Esophagus (tissue), 2 donors: ENCODE results near the gene AGAP1. TPM values are rescaled to one million over a fixed set of nuclear protein-coding genes. Genes with fewer than 3 reads are reported as not detected.

Experiments
- H3K27ac ChIP-seq, 2 donors: one replicate each; pipeline ENCODE4 v1.5.1; 2013; ENCODE audit warnings: low read depth in 2 of 2, mild to moderate bottlenecking in 2 of 2, inconsistent platforms in 1 of 2, low read length in 1 of 2, moderate library complexity in 1 of 2
- H3K27me3 ChIP-seq, 2 donors: one replicate each; pipeline ENCODE4 v1.6.1; 2013; ENCODE audit warnings: low read length in 2 of 2, control low read depth in 1 of 2, mild to moderate bottlenecking in 1 of 2; ENCODE audit not compliant: insufficient read depth in 2 of 2, control insufficient read depth in 1 of 2
- H3K36me3 ChIP-seq, 2 donors: one replicate each; pipeline ENCODE4 v1.6.1; 2013; ENCODE audit warnings: low read length in 1 of 2; ENCODE audit not compliant: control insufficient read depth in 2 of 2, insufficient read depth in 2 of 2
- H3K4me1 ChIP-seq, 2 donors: one replicate each; pipeline ENCODE4 v1.6.1; 2013; ENCODE audit warnings: low read length in 1 of 2; ENCODE audit not compliant: control insufficient read depth in 2 of 2, insufficient read depth in 2 of 2
- H3K4me3 ChIP-seq, 2 donors: one replicate each; pipeline ENCODE4 v1.5.1; 2013; ENCODE audit warnings: low read length in 2 of 2, mild to moderate bottlenecking in 2 of 2, low read depth in 1 of 2, moderate library complexity in 1 of 2
- H3K9me3 ChIP-seq, 2 donors: one replicate each; pipeline ENCODE4 v1.6.1; 2013; ENCODE audit warnings: mild to moderate bottlenecking in 2 of 2, low read depth in 1 of 2, low read length in 1 of 2, moderate library complexity in 1 of 2; ENCODE audit not compliant: control insufficient read depth in 2 of 2, insufficient read depth in 1 of 2
- WGBS, 2 donors: extraction: QIAGEN DNeasy Blood & Tissue Kit; methylation state at CpG; one replicate each; pipeline ENCODE4 v1.1.7; 2013; 5-methylcytosine and 5-hydroxymethylcytosine counted together
- polyA plus RNA-seq, 2 donors: library from polyadenylated mRNA; stranded (reverse); fragments of 200-250 nt; gene quantifications; one replicate each; pipeline ENCODE4 v1.2.3, GENCODE V29; 2013
- donor health status: healthy with polysubstance abuse.
- donor health status: Bipolar disorder and iron deficiency.

Gene AGAP1
- polyA plus RNA-seq, 2 donors = 4.9 TPM

DNA sequence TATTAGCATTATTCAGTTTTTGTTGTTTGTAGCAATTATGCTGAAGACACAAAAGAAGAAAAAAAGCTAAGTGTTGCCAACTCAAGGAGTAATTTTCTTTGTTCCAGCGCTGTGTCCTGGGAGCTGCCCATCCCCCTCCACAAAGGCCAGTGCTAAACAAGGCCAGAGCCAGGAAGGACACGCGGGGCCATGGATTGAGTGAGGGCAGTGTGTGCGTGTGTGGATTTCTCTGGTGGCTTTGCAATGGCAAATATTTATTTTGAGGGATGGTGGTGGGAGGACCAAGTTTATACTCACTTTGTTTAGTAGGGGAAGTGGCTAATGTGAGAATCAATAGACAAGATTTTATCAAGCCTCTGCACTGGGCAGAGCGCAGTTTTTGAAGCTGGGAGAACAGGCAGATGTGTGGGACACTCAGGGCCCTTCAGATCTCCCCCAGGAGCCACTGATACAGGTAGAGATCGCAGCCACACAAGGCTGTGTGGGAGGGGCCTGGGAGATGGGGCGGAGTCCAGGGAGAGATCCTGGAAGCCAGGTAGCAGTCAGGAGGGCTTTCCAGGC is 11.4 kb downstream of the AGAP1 start:
- WGBS, 2 donors = 60 to 73% methylated on average over 7 of the region's 7 CpGs
- Histone ChIP-seq H3K27me3 (no peaks in the 10 kb centered on the region), H3K4me3 (no peak overlapping the region), H3K9me3 (no peaks in the 10 kb centered on the region), H3K27ac (peak overlapping the region in 1 of 2 donors; percentile 7), H3K36me3 (no peaks in the 10 kb centered on the region), H3K4me1 (peaks cover 2 to 3% of the 10 kb centered on the region in 2 donors)

DNA sequence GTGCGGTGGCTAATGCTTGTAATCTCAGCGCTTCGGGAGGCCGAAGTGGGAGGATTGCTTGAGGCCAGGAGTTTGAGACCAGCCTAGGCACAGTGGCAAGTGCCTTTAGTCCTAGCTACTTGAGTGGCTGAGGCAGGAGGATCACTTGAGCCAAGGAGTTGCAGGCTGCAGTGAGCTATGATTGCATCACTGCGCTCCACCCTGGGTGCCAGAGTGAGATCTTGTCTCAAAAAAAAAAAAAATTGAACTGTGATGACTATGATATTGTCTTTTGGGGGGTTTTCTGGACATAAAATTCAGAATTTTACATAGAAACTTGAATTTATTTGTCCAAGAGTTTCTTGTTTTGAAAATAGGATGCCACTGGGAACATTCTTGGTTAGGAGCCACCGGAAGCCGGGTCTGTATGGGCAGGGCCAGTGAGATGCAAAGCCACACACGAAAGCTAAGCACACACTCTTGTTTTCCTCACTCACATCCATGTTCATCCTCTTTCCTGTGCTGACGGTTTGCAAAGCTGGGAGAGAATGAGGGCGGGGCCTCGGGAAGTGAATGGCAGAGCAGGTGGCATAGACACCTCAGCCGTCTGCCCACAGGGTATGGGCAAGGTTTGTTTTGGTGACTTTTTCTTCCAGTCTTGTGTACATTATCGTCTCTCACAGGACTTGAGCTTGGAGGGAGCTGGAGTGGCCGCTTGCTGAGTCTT is 12.6 kb downstream of the AGAP1 start:
- Histone ChIP-seq H3K9me3 (no peaks in the 10 kb centered on the region), H3K27ac (no peak overlapping the region), H3K4me1 (peaks cover 2 to 6% of the 10 kb centered on the region in 2 donors), H3K36me3 (no peaks in the 10 kb centered on the region), H3K27me3 (no peaks in the 10 kb centered on the region), H3K4me3 (no peak overlapping the region)
- WGBS, 2 donors = 76 to 77% methylated on average over 14 of the region's 14 CpGs

DNA sequence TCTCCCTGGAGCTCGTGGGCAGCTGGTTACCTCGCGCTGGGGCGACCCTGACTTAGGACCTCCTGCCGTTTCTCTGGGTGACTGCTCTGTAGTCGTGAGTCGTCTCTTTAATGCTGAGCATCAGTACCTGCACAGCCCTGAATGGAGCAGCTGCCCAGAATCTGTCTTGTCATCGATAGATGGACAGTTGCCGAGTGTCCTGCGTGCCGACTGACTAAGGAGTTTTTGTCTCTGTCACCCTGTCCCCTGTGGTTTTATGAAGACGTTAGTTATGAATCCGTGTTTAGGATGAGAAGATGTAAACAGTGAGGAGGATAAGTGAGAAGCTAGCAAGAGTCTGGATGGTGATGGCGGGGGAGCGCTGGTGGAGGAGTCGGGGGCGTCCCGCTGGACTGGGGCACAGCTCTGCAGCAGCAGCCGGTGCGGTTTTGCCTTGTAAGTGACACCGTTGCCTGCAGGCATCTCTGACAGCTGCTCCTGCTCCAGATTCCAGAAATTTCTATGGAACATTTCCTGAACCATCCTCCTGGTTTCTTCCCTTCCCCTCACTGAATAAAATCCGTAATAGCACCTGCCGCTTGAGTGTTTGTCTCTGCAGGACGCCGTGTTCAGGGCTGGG is 13.3 kb downstream of the AGAP1 start:
- Histone ChIP-seq H3K27me3 (no peaks in the 10 kb centered on the region), H3K4me1 (peaks cover 2 to 11% of the 10 kb centered on the region in 2 donors), H3K36me3 (no peaks in the 10 kb centered on the region), H3K4me3 (no peak overlapping the region), H3K9me3 (no peaks in the 10 kb centered on the region), H3K27ac (no peak overlapping the region)
- 86 to 88% methylated on average over 25 of the region's 25 CpGs for WGBS, 2 donors

DNA sequence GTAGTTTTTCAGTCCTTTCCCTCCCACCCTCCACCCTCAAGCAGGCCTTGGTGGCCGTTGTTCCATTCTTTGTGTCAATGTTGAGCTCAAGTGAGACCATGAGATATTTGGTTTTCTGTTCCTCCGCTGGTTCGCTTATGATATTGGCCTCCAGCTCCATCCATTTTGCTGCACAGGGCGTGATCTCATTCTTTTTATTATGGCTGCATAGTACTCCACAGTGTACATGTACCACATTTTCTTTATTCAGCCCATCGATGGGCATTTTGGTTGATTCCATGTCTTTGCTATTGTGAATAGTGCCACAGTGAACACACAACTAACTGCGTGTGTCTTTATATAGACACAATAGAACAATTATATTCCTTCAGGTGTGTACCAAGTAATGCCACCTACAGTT is 14.1 kb downstream of the AGAP1 start:
- 94 to 96% methylated on average over 6 of the region's 6 CpGs for WGBS, 2 donors
- no peaks in the 10 kb centered on the region for H3K27me3 ChIP-seq
- H3K4me1 ChIP-seq = peaks cover 5 to 11% of the 10 kb centered on the region in 2 donors
- H3K36me3 ChIP-seq = no peaks in the 10 kb centered on the region
- H3K9me3 ChIP-seq = no peaks in the 10 kb centered on the region
- no peak overlapping the region for H3K27ac ChIP-seq
- no peak overlapping the region for H3K4me3 ChIP-seq

DNA sequence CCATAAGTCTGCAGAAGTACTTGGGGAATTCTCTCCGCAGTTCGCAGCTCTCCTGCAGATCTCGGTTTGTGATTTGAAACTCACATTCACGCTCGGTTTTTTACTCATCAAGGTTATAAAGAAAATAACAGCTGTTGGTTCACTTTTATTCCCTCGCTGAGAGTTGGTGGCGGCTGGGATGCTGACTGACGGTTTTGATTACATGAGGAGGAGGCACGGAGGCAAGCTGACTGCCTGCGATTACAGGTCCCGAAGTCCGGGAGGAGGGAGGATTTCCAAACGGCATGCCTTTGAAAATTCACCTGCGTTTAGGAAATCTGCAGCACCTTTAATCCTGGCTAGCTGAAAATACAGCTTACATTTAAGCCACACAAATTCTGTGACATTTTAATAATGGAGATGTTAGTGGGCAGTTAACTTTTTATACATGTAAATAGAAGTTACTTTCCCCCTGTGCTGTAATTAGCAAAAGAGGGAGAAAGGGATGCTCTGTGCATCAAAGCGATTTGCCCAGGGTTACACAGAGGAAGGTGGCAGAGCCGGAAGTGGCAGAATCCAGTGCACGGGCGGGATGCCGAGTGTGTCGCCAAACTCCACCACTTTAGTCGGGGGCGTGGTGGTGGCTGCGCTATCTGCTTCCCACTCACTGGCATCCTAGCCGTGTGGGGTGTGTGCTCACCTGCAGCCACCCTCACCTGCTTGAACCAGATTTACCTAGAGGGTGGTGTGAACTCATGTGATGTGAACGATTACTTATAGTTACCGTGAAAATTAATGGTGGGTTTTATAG is 14.7 kb downstream of the AGAP1 start:
- H3K27me3 ChIP-seq = no peaks in the 10 kb centered on the region
- no peak overlapping the region for H3K4me3 ChIP-seq
- no peaks in the 10 kb centered on the region for H3K9me3 ChIP-seq
- no peak overlapping the region for H3K27ac ChIP-seq
- H3K36me3 ChIP-seq = no peaks in the 10 kb centered on the region
- H3K4me1 ChIP-seq = peaks cover 5 to 11% of the 10 kb centered on the region in 2 donors
- WGBS, 2 donors = 83 to 85% methylated on average over 26 of the region's 26 CpGs

DNA sequence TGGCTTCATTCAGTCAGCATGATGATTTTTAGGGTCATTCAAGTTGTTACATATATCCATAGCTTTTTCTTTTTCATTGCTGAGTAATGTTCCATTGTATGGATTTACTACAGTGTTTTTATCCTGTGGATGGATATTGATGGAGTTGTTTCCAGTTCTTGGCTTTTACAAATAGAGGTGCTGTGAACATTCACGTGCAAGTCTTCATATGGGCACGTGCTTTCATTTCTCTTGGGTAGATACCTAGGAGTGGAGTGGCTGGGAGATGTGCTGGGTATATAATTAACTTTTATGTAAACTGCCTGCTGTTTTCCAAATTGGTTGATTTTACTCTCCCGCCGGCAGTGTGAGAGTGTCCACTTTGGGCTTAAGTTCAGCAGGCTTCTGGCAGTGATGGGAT is 16.5 kb downstream of the AGAP1 start:
- Histone ChIP-seq H3K36me3 (no peaks in the 10 kb centered on the region), H3K27ac (no peak overlapping the region), H3K4me3 (no peak overlapping the region), H3K4me1 (peaks cover 5 to 17% of the 10 kb centered on the region in 2 donors), H3K9me3 (no peaks in the 10 kb centered on the region), H3K27me3 (no peaks in the 10 kb centered on the region)
- 59 to 84% methylated on average over 4 of the region's 4 CpGs for WGBS, 2 donors

DNA sequence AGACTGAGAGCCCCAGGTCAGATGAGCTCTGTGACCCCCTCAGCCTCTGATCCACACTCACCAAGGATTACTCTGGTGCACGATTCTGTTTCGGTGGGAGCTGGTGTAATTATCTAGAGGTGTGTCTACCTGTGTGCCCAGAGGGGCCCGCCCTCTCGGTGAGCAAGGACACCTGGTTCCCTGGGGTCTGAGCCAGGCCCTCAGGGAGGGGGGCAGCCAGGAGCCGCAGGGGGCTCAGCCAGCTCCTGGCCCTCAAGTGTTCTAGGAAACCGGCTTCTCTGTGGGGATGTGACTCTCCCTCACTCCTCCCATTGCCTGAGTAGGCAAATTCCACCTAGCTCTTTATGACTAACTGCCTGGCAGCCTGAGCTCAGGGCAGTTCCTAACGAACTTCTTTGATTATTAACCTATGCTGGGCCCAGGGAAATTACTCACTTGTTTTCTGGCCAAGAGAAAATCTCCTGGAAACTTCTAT is 17.4 kb downstream of the AGAP1 start:
- no peaks in the 10 kb centered on the region for H3K36me3 ChIP-seq
- H3K4me1 ChIP-seq = peaks cover 5 to 17% of the 10 kb centered on the region in 2 donors
- no peak overlapping the region for H3K4me3 ChIP-seq
- no peaks in the 10 kb centered on the region for H3K9me3 ChIP-seq
- peak overlapping the region; percentile 11 to 67 for H3K27ac ChIP-seq
- WGBS, 2 donors = 30 to 40% methylated on average over 7 of the region's 7 CpGs
- H3K27me3 ChIP-seq = no peaks in the 10 kb centered on the region

DNA sequence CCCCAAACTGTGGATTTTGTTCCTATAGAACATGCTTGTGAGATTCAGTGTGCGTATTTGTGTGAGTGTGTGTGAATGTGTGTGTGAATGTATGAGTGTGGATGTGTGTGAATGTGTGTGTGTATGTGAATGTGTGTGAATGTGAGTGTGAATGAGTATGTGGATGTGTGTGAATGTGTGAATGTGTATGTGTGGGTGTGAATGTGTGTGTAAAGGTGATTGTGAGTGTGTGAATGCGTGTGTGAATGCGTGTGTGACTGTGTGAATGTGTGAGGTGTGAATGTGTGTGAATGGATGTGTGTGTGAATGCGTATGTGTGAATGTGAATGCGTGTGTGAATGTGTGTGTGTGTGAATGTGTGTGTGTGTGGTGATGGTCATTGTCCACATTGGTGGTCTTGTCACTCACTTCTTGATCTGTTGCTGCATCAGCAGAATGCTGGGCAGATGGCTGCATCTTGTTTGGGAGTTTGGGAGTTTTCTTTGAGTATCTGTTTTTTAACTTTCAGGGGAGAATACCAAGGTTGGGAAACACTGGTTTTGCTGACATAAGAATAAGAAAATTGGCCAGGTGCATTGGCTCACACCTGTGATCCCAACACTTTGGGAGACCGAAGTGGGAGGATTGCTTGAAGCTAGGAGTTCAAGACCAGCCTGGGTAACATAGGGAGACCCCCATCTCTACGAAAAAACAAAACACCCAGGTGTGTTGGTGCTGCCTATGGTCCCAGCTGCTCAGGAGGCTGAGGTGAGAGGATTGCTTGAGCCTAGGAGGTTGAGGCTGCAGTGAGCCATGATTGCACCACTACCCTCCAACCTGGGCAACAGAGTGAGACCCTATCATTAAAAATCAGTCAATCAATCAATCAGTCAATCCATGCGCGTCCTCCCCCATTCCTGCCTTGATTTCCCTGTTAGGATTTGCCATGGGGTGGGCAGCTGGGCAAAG is 18.2 kb downstream of the AGAP1 start:
- Histone ChIP-seq H3K4me1 (peaks cover 5 to 13% of the 10 kb centered on the region in 2 donors), H3K4me3 (no peak overlapping the region), H3K9me3 (no peaks in the 10 kb centered on the region), H3K27ac (no peak overlapping the region), H3K27me3 (no peaks in the 10 kb centered on the region), H3K36me3 (no peaks in the 10 kb centered on the region)
- WGBS, 2 donors = 74 to 76% methylated on average over 9 of the region's 9 CpGs

DNA sequence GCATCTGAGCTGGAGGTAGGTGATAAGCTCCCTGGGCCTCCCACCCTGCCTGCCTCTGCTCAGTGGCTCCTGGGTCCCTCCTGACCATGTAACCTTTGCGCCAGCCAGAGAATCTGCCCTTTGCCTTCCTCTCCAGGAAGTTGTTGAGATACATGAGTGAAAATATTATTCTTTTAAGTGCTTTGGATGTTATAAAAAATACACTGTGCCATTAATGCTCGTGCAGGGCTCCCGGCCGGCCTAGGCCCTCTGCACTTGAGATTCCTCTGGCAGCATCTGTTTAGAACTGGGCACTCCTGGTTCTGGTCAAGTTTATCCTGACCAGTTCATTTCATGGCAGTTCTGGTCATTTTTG is 18.8 kb downstream of the AGAP1 start:
- WGBS, 2 donors = 69 to 86% methylated on average over 4 of the region's 4 CpGs

More for the DNA sequence above, 18.8 kb downstream of the AGAP1 start:
- H3K27me3 ChIP-seq = no peaks in the 10 kb centered on the region
- peaks cover 5 to 13% of the 10 kb centered on the region in 2 donors for H3K4me1 ChIP-seq
- no peaks in the 10 kb centered on the region for H3K9me3 ChIP-seq
- no peak overlapping the region for H3K27ac ChIP-seq
- H3K36me3 ChIP-seq = no peaks in the 10 kb centered on the region
- no peak overlapping the region for H3K4me3 ChIP-seq
